K562 (cell line): Measurements from ENCODE around the gene TENM3.

ENCODE experiments used
- CREM ChIP-seq: IDR thresholded peaks from 2 replicates; pipeline ENCODE4 v1.6.1; 2014; ENCODE audit warnings: antibody characterized with exemption, low read depth
- MAFF ChIP-seq: IDR thresholded peaks from 2 replicates; pipeline ENCODE4 v1.6.1; 2012; ENCODE audit warnings: low read length, improper control_type of control experiment
- MAZ ChIP-seq, 2 experiments: fragments of 450-650 bp in 1 of 2; sonication (generic) in 1 of 2; formaldehyde crosslinking; IDR thresholded peaks in 1 of 2; conservative IDR thresholded peaks in 1 of 2; 2 replicates each; pipeline versions ENCODE4 v1.4.0 to v1.5.0; 2020; ENCODE audit warnings: mild to moderate bottlenecking in 1 of 2, missing genetic modification reagents in 1 of 2
- POLR2A ChIP-seq: fragments of 450-650 bp; conservative IDR thresholded peaks from 2 replicates; pipeline ENCODE4 v1.6.1; 2016
- POLR2H ChIP-seq: IDR thresholded peaks from 2 replicates; pipeline ENCODE4 v1.6.1; 2016; ENCODE audit warnings: missing genetic modification characterization, low read depth, mild to moderate bottlenecking, control low read depth, missing compliant biosample characterization, moderate library complexity
- SETDB1 ChIP-seq: IDR thresholded peaks from one replicate; pipeline ENCODE4 v1.6.1; 2012; ENCODE audit warnings: low read length, control low read depth, inconsistent platforms
- ZBTB7A ChIP-seq: IDR thresholded peaks from 2 replicates; pipeline ENCODE4 v1.6.1; 2011; ENCODE audit warnings: low read depth, mild to moderate bottlenecking, low read length, moderate library complexity, borderline replicate concordance; ENCODE audit not compliant: control insufficient read depth
- ZNF764 ChIP-seq: fragments of 250-450 bp; sonication (Bioruptor Pico); IDR thresholded peaks from 2 replicates; pipeline ENCODE4 v1.4.0; 2020; ENCODE audit warnings: low read depth, mild to moderate bottlenecking, moderate library complexity
- TF ChIP-seq, protein P1 (sequence below): fragments of 450-650 bp; IDR thresholded peaks from one replicate; pipeline ENCODE4 v1.6.1; 2018; ENCODE audit warnings: mild to moderate bottlenecking, moderate library complexity; ENCODE audit not compliant: partially characterized antibody
- TF ChIP-seq, protein P2 (sequence below), 2 experiments: fragments of 450-650 bp; formaldehyde crosslinking in 1 of 2; IDR thresholded peaks; 2 replicates each; pipeline versions ENCODE4 v1.4.0 to v1.6.1; 2014 to 2020; ENCODE audit warnings: mild to moderate bottlenecking in 2 of 2, borderline replicate concordance in 1 of 2, low read depth in 1 of 2

DNA sequence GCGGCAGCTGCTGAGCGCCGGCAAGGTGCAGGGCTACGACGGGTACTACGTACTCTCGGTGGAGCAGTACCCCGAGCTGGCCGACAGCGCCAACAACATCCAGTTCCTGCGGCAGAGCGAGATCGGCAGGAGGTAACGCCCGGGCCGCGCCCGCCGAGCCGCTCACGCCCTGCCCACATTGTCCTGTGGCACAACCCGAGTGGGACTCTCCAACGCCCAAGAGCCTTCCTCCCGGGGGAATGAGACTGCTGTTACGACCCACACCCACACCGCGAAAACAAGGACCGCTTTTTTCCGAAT is 557.0 kb downstream of the TENM3 start:
- no peak for TF ChIP-seq MAFF
- TF ChIP-seq ZBTB7A, result no peak
- TF ChIP-seq SETDB1, result no peak
- TF ChIP-seq POLR2H, result no peak
- TF ChIP-seq ZNF764, result no peak
- no peak for TF ChIP-seq POLR2A
- TF ChIP-seq, protein P1, sequence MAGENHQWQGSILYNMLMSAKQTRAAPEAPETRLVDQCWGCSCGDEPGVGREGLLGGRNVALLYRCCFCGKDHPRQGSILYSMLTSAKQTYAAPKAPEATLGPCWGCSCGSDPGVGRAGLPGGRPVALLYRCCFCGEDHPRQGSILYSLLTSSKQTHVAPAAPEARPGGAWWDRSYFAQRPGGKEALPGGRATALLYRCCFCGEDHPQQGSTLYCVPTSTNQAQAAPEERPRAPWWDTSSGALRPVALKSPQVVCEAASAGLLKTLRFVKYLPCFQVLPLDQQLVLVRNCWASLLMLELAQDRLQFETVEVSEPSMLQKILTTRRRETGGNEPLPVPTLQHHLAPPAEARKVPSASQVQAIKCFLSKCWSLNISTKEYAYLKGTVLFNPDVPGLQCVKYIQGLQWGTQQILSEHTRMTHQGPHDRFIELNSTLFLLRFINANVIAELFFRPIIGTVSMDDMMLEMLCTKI, result no peak
- no peak for TF ChIP-seq MAZ (CRISPR knock-in tag; conservative IDR thresholded peaks at IDR 0.05 in 1 of 2, IDR thresholded peaks at IDR 0.05 in 1 of 2)
- TF ChIP-seq CREM, result no peak
- TF ChIP-seq, protein P2, sequence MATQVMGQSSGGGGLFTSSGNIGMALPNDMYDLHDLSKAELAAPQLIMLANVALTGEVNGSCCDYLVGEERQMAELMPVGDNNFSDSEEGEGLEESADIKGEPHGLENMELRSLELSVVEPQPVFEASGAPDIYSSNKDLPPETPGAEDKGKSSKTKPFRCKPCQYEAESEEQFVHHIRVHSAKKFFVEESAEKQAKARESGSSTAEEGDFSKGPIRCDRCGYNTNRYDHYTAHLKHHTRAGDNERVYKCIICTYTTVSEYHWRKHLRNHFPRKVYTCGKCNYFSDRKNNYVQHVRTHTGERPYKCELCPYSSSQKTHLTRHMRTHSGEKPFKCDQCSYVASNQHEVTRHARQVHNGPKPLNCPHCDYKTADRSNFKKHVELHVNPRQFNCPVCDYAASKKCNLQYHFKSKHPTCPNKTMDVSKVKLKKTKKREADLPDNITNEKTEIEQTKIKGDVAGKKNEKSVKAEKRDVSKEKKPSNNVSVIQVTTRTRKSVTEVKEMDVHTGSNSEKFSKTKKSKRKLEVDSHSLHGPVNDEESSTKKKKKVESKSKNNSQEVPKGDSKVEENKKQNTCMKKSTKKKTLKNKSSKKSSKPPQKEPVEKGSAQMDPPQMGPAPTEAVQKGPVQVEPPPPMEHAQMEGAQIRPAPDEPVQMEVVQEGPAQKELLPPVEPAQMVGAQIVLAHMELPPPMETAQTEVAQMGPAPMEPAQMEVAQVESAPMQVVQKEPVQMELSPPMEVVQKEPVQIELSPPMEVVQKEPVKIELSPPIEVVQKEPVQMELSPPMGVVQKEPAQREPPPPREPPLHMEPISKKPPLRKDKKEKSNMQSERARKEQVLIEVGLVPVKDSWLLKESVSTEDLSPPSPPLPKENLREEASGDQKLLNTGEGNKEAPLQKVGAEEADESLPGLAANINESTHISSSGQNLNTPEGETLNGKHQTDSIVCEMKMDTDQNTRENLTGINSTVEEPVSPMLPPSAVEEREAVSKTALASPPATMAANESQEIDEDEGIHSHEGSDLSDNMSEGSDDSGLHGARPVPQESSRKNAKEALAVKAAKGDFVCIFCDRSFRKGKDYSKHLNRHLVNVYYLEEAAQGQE (IDR thresholded peaks at IDR 0.05; ENCODE audit: borderline replicate concordance), result no peak
- TF ChIP-seq, protein P2 (CRISPR knock-in tag; IDR thresholded peaks at IDR 0.05; ENCODE audit: low read depth), result no peak
